Activated CD8-positive, alpha-beta memory T cell treated with anti-CD3 and anti-CD28 coated beads, Interleukin-2, amount 50 U/mL, for 4 hours (primary cell): ENCODE measurements around the gene ROM1.

Experiments
- DNase-seq: peaks from one replicate; pipeline ENCODE4 v3.0.0-alpha.2; 2020

The ROM1 gene

GRCh38 chr11:62588966-62589637, 24.0 kb upstream of the ROM1 start:
- DNase-seq, result no peak

GRCh38 chr11:62591448-62592145, 21.5 kb upstream of the ROM1 start, which contains the start of gene TUT1:
TSS of gene TUT1 (minus strand) at chr11:62591523. CDS start at chr11:62591485, 38 bp downstream.
- peak; percentile 91 for DNase-seq

- DNase-seq, result no peak
Measured at GRCh38 chr11:62592146-62592815, 20.8 kb upstream of the ROM1 start.

GRCh38 chr11:62592989-62593421, 20.1 kb upstream of the ROM1 start:
- no peak for DNase-seq

- peak; percentile 76 for DNase-seq
Measured at GRCh38 chr11:62593434-62594044, 19.5 kb upstream of the ROM1 start.

- no peak for DNase-seq
Measured at GRCh38 chr11:62595124-62595523, 17.9 kb upstream of the ROM1 start.

GRCh38 chr11:62599069-62599696, 13.9 kb upstream of the ROM1 start:
- peak; percentile 91 for DNase-seq

- no peak for DNase-seq
Measured at GRCh38 chr11:62599901-62600300, 13.2 kb upstream of the ROM1 start.

- no peak for DNase-seq
Measured at GRCh38 chr11:62600367-62601121, 12.5 kb upstream of the ROM1 start.

- no peak for DNase-seq
Measured at GRCh38 chr11:62601122-62601371, 12.0 kb upstream of the ROM1 start.

- peak; percentile 99 for DNase-seq
Measured at GRCh38 chr11:62601372-62602140, 11.5 kb upstream of the ROM1 start, which contains the start of gene MTA2. TSS of gene MTA2 (minus strand) at chr11:62601865. CDS start at chr11:62601450, 415 bp downstream.

GRCh38 chr11:62602141-62603071, 10.7 kb upstream of the ROM1 start:
- no peak for DNase-seq

GRCh38 chr11:62603072-62603408, 10.0 kb upstream of the ROM1 start:
- no peak for DNase-seq

GRCh38 chr11:62603776-62604299, 9.2 kb upstream of the ROM1 start:
- no peak for DNase-seq

- no peak for DNase-seq
Measured at GRCh38 chr11:62604460-62605120, 8.5 kb upstream of the ROM1 start.

- no peak for DNase-seq
Measured at GRCh38 chr11:62605467-62605866, 7.6 kb upstream of the ROM1 start.

GRCh38 chr11:62605902-62606301, 7.2 kb upstream of the ROM1 start:
- no peak for DNase-seq

- no peak for DNase-seq
Measured at GRCh38 chr11:62607714-62608113, 5.3 kb upstream of the ROM1 start.

- DNase-seq, result no peak
Measured at GRCh38 chr11:62608776-62609175, 4.3 kb upstream of the ROM1 start.

GRCh38 chr11:62610403-62610802, 2.7 kb upstream of the ROM1 start:
- DNase-seq, result no peak
